Stimulated activated CD8-positive, alpha-beta memory T cell treated with anti-CD3 and anti-CD28 coated beads, Interleukin-12 subunit alpha, Interleukin-12 subunit beta, amount 100 ng/mL, for 24 hours (primary cell): Measurements from ENCODE around the gene ZP3.
"Not testable (repeated sequence)": the region's sequence is repeated elsewhere in the genome, so short reads cannot be mapped to it uniquely, and the experiment has no call there.

ENCODE experiments used
- DNase-seq: peaks from one replicate; pipeline ENCODE4 v3.0.0-alpha.2; 2020; ENCODE audit errors: extremely low read depth

Gene ZP3

GRCh38 chr7:76424413-76425111, at the start of gene ZP3:
TSS of gene ZP3 (plus strand) at chr7:76424950. CDS start at chr7:76424965, 15 bp downstream.
- no peak for DNase-seq

GRCh38 chr7:76375251-76375650, 49.5 kb upstream of the ZP3 start:
- DNase-seq: no peak

GRCh38 chr7:76377186-76377918, 47.4 kb upstream of the ZP3 start:
- DNase-seq: no peak

GRCh38 chr7:76380623-76380966, 44.2 kb upstream of the ZP3 start:
- DNase-seq: no peak

- DNase-seq: no peak
Observed at GRCh38 chr7:76381814-76382213, 42.9 kb upstream of the ZP3 start.

GRCh38 chr7:76383089-76383944, 41.4 kb upstream of the ZP3 start:
- no peak for DNase-seq

- no peak for DNase-seq
Observed at GRCh38 chr7:76386691-76387260, 38.0 kb upstream of the ZP3 start.

GRCh38 chr7:76387789-76388188, 37.0 kb upstream of the ZP3 start:
- not testable (repeated sequence) for DNase-seq

GRCh38 chr7:76390092-76390491, 34.7 kb upstream of the ZP3 start:
- no peak for DNase-seq

- DNase-seq: no peak
Observed at GRCh38 chr7:76392531-76393115, 32.1 kb upstream of the ZP3 start.

- DNase-seq: peak; percentile 82
Observed at GRCh38 chr7:76393116-76394031, 31.4 kb upstream of the ZP3 start.

- no peak for DNase-seq
Observed at GRCh38 chr7:76394957-76395356, 29.8 kb upstream of the ZP3 start.

GRCh38 chr7:76395605-76395964, 29.2 kb upstream of the ZP3 start:
- not testable (repeated sequence) for DNase-seq

GRCh38 chr7:76395965-76396726, 28.6 kb upstream of the ZP3 start:
- no peak for DNase-seq

GRCh38 chr7:76396864-76397263, 27.9 kb upstream of the ZP3 start:
- DNase-seq: no peak

GRCh38 chr7:76397409-76398183, 27.2 kb upstream of the ZP3 start:
- DNase-seq: peak; percentile 64

GRCh38 chr7:76400248-76400647, 24.5 kb upstream of the ZP3 start:
- no peak for DNase-seq

- DNase-seq: not testable (repeated sequence)
Observed at GRCh38 chr7:76403097-76403496, 21.7 kb upstream of the ZP3 start.

- no peak for DNase-seq
Observed at GRCh38 chr7:76403780-76404494, 20.8 kb upstream of the ZP3 start.
